ENCODE data around the gene YWHAH.
A peak's percentile ranks its signal among the peaks of the same experiment; 100 is the strongest.

Gene YWHAH

DNA sequence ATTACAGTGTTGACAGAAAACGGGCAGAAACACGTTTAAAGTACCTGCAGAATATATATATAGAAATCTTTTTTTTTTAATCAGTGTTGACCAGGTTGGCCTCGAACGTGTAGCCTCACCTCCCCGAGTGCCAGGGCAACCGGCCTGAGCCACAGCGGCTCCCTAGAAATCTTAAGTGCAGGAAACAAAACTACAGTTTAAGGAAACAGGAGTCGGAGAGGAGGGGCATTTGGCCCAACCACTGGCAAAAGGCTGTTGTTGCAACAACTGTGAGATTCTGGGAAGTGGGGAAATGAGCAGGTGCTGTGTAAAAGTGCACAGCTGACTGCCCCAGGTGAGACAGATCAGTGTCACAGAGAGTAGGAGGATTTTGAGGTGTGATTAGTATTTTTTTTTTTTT, 3.7 kb downstream of the YWHAH start:
- TF ChIP-seq, protein P1, sequence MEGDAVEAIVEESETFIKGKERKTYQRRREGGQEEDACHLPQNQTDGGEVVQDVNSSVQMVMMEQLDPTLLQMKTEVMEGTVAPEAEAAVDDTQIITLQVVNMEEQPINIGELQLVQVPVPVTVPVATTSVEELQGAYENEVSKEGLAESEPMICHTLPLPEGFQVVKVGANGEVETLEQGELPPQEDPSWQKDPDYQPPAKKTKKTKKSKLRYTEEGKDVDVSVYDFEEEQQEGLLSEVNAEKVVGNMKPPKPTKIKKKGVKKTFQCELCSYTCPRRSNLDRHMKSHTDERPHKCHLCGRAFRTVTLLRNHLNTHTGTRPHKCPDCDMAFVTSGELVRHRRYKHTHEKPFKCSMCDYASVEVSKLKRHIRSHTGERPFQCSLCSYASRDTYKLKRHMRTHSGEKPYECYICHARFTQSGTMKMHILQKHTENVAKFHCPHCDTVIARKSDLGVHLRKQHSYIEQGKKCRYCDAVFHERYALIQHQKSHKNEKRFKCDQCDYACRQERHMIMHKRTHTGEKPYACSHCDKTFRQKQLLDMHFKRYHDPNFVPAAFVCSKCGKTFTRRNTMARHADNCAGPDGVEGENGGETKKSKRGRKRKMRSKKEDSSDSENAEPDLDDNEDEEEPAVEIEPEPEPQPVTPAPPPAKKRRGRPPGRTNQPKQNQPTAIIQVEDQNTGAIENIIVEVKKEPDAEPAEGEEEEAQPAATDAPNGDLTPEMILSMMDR (IDR thresholded peaks at IDR 0.05; ENCODE audit: low read depth, low read length): no peak
- DNase-seq (ENCODE audit: extremely low read depth, low read depth): no peak

DNA sequence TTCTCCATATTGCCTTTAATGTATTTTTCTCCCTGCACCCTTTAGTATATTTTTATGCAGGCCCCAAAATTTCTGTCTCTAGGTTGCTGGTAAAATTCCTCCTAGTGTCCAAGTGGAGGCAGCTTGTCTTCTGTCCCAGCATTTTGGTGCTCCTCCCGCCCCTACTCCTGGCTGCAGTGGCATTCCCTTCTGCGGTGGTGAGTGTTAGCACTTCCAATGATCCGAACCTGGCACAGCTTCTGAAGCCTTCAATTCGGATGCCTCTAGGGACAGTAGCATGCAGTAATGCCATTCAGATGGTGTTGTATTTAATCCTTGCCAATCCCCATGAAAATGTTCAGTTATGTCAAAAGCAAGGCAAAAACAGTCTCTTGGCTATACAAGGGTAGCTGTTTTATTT, 5.9 kb downstream of the YWHAH start:
- no peak for DNase-seq (ENCODE audit: extremely low read depth, low read depth)

DNA sequence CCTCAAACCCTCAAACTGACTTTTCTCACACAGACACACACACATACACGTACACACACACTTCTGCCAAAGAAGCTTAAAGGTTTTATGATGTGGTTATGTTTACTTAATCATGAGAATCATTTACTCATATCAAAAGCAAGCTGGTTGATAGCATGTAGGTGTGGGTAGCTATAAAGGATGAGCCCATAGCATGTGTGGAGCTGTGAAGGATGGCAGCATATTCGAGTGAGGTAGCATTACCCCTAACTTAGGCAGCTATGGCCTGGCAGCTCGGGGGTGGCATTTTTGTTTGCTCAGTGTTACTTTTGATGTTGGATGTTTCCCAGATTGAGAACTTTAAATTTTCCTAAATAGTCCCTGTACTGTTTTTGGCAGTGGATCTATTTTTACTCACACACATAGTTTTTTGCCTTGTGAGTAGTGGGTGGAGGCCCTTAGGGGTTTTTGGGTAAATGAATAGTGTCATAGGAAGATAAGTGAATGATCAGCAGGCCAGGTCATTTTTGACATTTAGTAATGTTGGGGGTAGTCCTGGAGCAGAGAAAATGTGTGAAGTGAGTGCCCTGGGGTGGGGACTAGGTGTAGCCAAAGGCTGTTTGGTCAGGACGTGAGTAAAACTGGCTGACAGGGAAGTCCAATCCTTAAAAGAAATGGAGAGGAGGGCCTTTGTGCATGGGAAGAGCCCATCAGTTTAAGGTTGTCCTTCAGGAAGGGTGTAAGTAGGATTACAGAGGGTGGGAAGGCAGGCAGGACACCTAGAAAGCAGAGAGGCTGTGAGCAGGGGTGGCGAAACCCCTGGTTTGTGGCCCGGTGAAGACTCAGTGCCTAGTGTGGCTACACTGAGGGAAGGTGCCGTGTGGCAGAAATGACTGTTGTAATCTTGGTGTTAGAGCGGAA, 7.1 kb downstream of the YWHAH start:
- no peak for DNase-seq (ENCODE audit: extremely low read depth, low read depth)
- TF ChIP-seq, protein P1 (IDR thresholded peaks at IDR 0.05; ENCODE audit: low read depth, low read length): no peak

More for the DNA sequence above, 5.9 kb downstream of the YWHAH start:
- TF ChIP-seq, protein P1 (IDR thresholded peaks at IDR 0.05; ENCODE audit: low read depth, low read length): no peak

DNA sequence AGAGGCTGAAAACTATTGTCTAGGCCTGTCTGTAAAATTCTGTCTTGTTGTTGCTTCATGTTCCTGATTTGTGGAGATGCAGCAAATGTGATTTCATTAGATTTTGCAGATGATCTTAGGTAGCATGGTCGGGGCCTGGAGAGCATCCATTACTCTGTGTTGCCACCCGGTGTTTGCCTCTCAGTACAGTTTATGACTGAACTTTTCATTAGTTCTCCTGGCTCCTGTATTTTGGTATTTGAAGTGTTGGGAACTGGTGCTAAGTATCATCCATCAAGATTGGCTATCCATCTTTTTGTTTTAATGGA, 7.7 kb downstream of the YWHAH start:
- no peak for DNase-seq (ENCODE audit: extremely low read depth, low read depth)
- TF ChIP-seq, protein P1 (IDR thresholded peaks at IDR 0.05; ENCODE audit: low read depth, low read length): no peak; the same call in 1 of the 2 replicates

DNA sequence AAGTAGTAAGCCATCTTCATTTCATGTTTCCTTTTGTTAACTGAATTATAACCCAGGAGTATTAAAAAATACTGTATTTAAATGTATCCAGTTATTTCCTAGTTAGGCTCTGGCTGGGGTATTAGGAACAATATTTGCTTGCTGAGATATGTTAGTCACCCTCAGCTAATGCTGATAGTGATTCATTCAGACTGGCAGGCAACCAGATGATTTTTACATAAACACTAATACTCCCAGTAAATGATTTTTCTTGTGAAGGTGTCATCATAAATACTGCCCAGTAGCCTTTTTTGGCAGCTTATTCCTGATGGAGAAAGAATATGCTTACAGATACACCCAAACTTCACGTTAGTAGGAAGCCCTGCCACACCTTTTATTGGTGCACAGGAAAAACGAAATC, 8.1 kb downstream of the YWHAH start:
- DNase-seq (ENCODE audit: extremely low read depth, low read depth): peak; percentile 39
- TF ChIP-seq, protein P1 (IDR thresholded peaks at IDR 0.05; ENCODE audit: low read depth, low read length): no peak

DNA sequence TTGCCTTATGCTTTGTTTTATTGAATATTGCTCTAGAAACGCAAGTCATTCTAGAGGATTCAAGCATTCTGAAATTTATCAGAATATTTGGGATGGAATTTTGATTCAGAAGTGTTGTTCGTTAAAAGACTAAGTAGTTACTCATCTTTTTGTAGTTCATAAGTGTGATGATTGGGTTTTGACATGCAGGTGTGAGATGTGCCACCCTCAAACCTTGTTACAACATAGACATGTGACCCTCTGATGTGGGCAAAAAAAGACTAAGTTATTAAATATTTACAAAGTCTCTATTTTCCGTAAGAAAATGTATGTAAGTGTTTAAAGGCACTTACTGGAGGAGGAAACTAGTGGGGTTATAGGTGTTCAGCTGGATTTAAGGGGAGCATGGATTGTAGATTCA, 8.9 kb downstream of the YWHAH start:
- DNase-seq (ENCODE audit: extremely low read depth, low read depth): no peak
- TF ChIP-seq, protein P1 (IDR thresholded peaks at IDR 0.05; ENCODE audit: low read depth, low read length): no peak
